ENCODE data around the gene UGT3A2. TPM values are rescaled to one million over a fixed set of nuclear protein-coding genes. Genes with fewer than 3 reads are reported as not detected.

The UGT3A2 gene
- polyA plus RNA-seq, 2 donors = 0.02 TPM; not detected in 1

DNA sequence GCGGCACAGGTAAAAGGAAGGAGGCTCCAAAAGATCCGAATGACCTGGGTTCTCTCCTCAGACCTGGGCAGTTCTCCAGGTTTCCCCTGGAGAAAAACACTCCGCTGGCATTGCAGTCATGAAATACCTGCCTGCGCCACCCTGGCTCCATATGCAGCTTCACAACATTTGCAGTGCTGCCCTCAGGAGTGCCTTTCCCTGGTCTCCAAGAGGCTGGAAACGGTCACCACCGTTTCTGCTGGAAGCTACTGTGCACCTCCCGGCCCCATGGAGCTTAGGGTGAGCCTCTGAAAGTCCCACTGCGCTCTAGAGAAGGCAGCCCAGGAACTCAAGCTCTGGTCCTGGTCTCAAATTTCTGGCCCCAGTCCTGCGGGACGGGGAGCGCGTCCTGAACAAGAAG, 76.2 kb downstream of the UGT3A2 start:
- H3K4me1 ChIP-seq (ENCODE audit: control insufficient read depth in 2 of 2, insufficient read depth in 2 of 2, low read length in 1 of 2) = no peaks in the 10 kb centered on the region
- no peaks in the 10 kb centered on the region for H3K9me3 ChIP-seq (ENCODE audit: control insufficient read depth in 2 of 2, insufficient read depth in 1 of 2, low read depth in 1 of 2, low read length in 1 of 2)
- no peaks in the 10 kb centered on the region for H3K27me3 ChIP-seq (ENCODE audit: control insufficient read depth in 1 of 2, insufficient read depth in 2 of 2, low read length in 2 of 2)
- no peak overlapping the region for H3K27ac ChIP-seq (ENCODE audit: low read depth in 2 of 2, low read length in 1 of 2)
- no peak overlapping the region for H3K4me3 ChIP-seq (ENCODE audit: low read depth in 1 of 2, low read length in 2 of 2)
- 21 to 27% methylated on average over 12 of the region's 12 CpGs for WGBS, 2 donors
- H3K36me3 ChIP-seq (ENCODE audit: control insufficient read depth in 2 of 2, insufficient read depth in 2 of 2, low read length in 1 of 2) = no peaks in the 10 kb centered on the region

DNA sequence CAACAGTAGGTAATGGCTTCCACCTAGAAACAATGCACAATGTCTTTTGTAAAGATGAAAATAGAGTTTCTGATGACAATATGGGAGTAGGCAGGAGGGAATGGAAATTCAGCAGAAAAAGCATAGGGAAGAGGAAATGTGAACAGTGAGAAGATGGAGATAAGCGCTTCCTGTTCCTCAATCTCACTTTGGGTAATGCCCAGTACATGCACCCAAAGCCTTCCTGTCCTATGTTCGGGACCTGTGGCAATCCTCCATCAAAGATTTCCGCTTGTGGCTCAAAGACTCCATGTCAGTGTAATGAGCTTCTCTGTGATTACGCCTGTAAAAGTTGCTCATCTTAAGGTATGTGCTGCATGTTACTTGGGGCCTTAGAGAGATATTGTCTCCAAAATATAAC, 78.2 kb downstream of the UGT3A2 start:
- H3K36me3 ChIP-seq (ENCODE audit: control insufficient read depth in 2 of 2, insufficient read depth in 2 of 2, low read length in 1 of 2) = no peaks in the 10 kb centered on the region
- no peaks in the 10 kb centered on the region for H3K4me1 ChIP-seq (ENCODE audit: control insufficient read depth in 2 of 2, insufficient read depth in 2 of 2, low read length in 1 of 2)
- 62 to 80% methylated on average over 4 of the region's 4 CpGs for WGBS, 2 donors
- no peak overlapping the region for H3K4me3 ChIP-seq (ENCODE audit: low read depth in 1 of 2, low read length in 2 of 2)
- no peaks in the 10 kb centered on the region for H3K9me3 ChIP-seq (ENCODE audit: control insufficient read depth in 2 of 2, insufficient read depth in 1 of 2, low read depth in 1 of 2, low read length in 1 of 2)
- H3K27me3 ChIP-seq (ENCODE audit: control insufficient read depth in 1 of 2, insufficient read depth in 2 of 2, low read length in 2 of 2) = no peaks in the 10 kb centered on the region
- H3K27ac ChIP-seq (ENCODE audit: low read depth in 2 of 2, low read length in 1 of 2) = no peak overlapping the region

DNA sequence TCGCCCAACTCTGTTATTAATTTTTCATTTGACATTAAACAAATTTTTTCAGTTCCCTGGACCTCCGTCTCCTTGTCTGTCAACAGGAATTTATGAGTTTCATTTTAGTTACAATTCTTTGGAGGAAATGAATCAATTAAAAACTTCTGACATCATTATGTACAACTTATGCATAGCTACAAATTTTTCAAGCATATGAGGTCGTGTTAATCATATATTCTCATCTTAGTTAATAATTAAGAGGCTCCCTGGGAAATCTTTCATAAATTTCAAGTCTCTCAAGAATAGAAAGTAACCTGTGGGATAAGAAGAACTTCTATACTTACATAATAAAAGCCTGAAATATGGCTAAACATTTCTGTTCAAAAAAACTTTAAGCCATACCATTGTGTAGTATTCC, 78.9 kb downstream of the UGT3A2 start:
- no peak overlapping the region for H3K27ac ChIP-seq (ENCODE audit: low read depth in 2 of 2, low read length in 1 of 2)

More for the DNA sequence above, 78.9 kb downstream of the UGT3A2 start:
- no peak overlapping the region for H3K4me3 ChIP-seq (ENCODE audit: low read depth in 1 of 2, low read length in 2 of 2)
- 59 to 61% methylated on average over 3 of the region's 3 CpGs for WGBS, 2 donors
- no peaks in the 10 kb centered on the region for H3K36me3 ChIP-seq (ENCODE audit: control insufficient read depth in 2 of 2, insufficient read depth in 2 of 2, low read length in 1 of 2)
- H3K4me1 ChIP-seq (ENCODE audit: control insufficient read depth in 2 of 2, insufficient read depth in 2 of 2, low read length in 1 of 2) = no peaks in the 10 kb centered on the region
- no peaks in the 10 kb centered on the region for H3K9me3 ChIP-seq (ENCODE audit: control insufficient read depth in 2 of 2, insufficient read depth in 1 of 2, low read depth in 1 of 2, low read length in 1 of 2)
- H3K27me3 ChIP-seq (ENCODE audit: control insufficient read depth in 1 of 2, insufficient read depth in 2 of 2, low read length in 2 of 2) = no peaks in the 10 kb centered on the region

Other genes with a start within 250 kb of the UGT3A2 start
- gene IL7R, start 210.0 kb downstream of the UGT3A2 start, polyA plus RNA-seq = 1 to 10 TPM; 2.5 to 2.7 TPM
- not detected for gene CAPSL, start 128.3 kb downstream of the UGT3A2 start, polyA plus RNA-seq
- under 1 TPM; 0.02 TPM for gene UGT3A1, start 75.5 kb downstream of the UGT3A2 start, polyA plus RNA-seq
- gene LMBRD2, start 85.0 kb upstream of the UGT3A2 start, polyA plus RNA-seq = 1 to 10 TPM; 1.3 to 2.3 TPM
- gene SKP2, start 85.2 kb upstream of the UGT3A2 start, polyA plus RNA-seq = 1 to 10 TPM; 5.1 to 7.5 TPM
- gene NADK2, start 175.0 kb upstream of the UGT3A2 start, polyA plus RNA-seq = 1 to 10 TPM; 5.0 to 6.2 TPM
- under 1 TPM; 0.02 to 0.07 TPM for gene RANBP3L, start 235.0 kb upstream of the UGT3A2 start, polyA plus RNA-seq